Measurements from ENCODE around the gene S100A6.
"Not testable (repeated sequence)": the region's sequence is repeated elsewhere in the genome, so short reads cannot be mapped to it uniquely, and the experiment has no call there.

The S100A6 gene

GRCh38 chr1:153563991-153564390 is 28.2 kb upstream of the S100A6 start:
- no peak for DNase-seq (ENCODE audit: low spot score)

- no peak for DNase-seq (ENCODE audit: low spot score)
Observed at GRCh38 chr1:153563483-153563901, 27.7 kb upstream of the S100A6 start.

- not testable (repeated sequence) for DNase-seq (ENCODE audit: low spot score)
Observed at GRCh38 chr1:153562021-153562420, 26.2 kb upstream of the S100A6 start.

- no peak for DNase-seq (ENCODE audit: low spot score)
Observed at GRCh38 chr1:153561466-153561985, 25.7 kb upstream of the S100A6 start.

GRCh38 chr1:153560771-153561465 is 25.1 kb upstream of the S100A6 start:
- DNase-seq (ENCODE audit: low spot score) = no peak

- DNase-seq (ENCODE audit: low spot score) = no peak
Observed at GRCh38 chr1:153560241-153560640, 24.4 kb upstream of the S100A6 start.

- DNase-seq (ENCODE audit: low spot score) = no peak
Observed at GRCh38 chr1:153557877-153558276, 22.1 kb upstream of the S100A6 start.

GRCh38 chr1:153556348-153556747 is 20.6 kb upstream of the S100A6 start:
- DNase-seq (ENCODE audit: low spot score) = no peak

GRCh38 chr1:153553830-153554541 is 18.2 kb upstream of the S100A6 start:
- no peak for DNase-seq (ENCODE audit: low spot score)

GRCh38 chr1:153553096-153553495 is 17.3 kb upstream of the S100A6 start:
- DNase-seq (ENCODE audit: low spot score) = no peak

- no peak for DNase-seq (ENCODE audit: low spot score)
Observed at GRCh38 chr1:153552335-153552734, 16.5 kb upstream of the S100A6 start.

- no peak for DNase-seq (ENCODE audit: low spot score)
Observed at GRCh38 chr1:153550827-153551500, 15.2 kb upstream of the S100A6 start.

- DNase-seq (ENCODE audit: low spot score) = no peak
Observed at GRCh38 chr1:153550398-153550758, 14.6 kb upstream of the S100A6 start.

GRCh38 chr1:153549741-153550397 is 14.1 kb upstream of the S100A6 start:
- no peak for DNase-seq (ENCODE audit: low spot score)

GRCh38 chr1:153548722-153549688 is 13.2 kb upstream of the S100A6 start, which contains the start of gene S100A3:
Gene S100A3, minus strand, starts transcription at chr1:153549258. Its CDS starts 773 bp downstream, at chr1:153548485.
- DNase-seq (ENCODE audit: low spot score) = no peak

- no peak for DNase-seq (ENCODE audit: low spot score)
Observed at GRCh38 chr1:153547560-153548551, 12.1 kb upstream of the S100A6 start.

GRCh38 chr1:153546796-153547559 is 11.2 kb upstream of the S100A6 start:
- DNase-seq (ENCODE audit: low spot score) = no peak

GRCh38 chr1:153546371-153546770 is 10.6 kb upstream of the S100A6 start:
- no peak for DNase-seq (ENCODE audit: low spot score)
